DND-41 (cell line): ENCODE measurements around the gene MYO1C.

Source experiments
- EZH2 ChIP-seq: IDR thresholded peaks from 3 replicates; pipeline ENCODE4 v1.6.1; 2012; ENCODE audit warnings: borderline replicate concordance, low read depth, mild to moderate bottlenecking, moderate library complexity, low read length, inconsistent platforms; ENCODE audit not compliant: severe bottlenecking
- TF ChIP-seq, protein P1 (sequence below): IDR thresholded peaks from 2 replicates; pipeline ENCODE4 v1.5.1; 2012; ENCODE audit warnings: borderline replicate concordance, low read length, moderate library complexity, mild to moderate bottlenecking; ENCODE audit not compliant: poor library complexity, severe bottlenecking; ENCODE audit errors: extremely low read depth

DNA sequence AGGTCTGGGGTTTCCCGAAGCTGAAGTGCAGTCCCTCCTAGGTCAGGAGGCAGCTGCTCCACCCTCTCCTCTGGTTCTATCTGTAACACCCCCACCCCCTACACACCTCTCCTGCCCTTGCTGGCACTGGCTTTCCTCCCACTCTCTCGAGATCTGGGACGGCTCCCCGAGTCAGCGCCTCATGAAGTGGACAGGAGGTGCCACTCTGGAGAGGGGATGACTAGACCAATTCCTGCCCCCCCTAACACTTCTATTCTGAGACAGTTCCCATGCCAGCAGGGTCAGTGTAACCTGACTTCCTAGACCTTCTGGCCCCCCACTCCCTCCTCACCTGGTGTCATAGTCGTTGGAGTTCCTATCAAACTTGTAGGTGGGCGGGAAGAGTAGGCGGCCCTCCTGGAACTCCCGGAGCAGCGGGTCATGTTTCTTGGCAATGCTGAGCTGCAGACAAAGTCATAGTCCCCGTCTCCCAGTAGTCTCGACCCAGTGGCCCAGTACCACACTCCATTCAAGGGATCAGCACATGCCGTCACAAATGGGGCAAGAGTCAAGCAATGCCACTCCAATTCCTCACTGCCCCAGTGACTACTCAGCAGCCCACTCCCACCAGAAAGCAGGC is 14.3 kb upstream of the MYO1C start:
- TF ChIP-seq, protein P1, sequence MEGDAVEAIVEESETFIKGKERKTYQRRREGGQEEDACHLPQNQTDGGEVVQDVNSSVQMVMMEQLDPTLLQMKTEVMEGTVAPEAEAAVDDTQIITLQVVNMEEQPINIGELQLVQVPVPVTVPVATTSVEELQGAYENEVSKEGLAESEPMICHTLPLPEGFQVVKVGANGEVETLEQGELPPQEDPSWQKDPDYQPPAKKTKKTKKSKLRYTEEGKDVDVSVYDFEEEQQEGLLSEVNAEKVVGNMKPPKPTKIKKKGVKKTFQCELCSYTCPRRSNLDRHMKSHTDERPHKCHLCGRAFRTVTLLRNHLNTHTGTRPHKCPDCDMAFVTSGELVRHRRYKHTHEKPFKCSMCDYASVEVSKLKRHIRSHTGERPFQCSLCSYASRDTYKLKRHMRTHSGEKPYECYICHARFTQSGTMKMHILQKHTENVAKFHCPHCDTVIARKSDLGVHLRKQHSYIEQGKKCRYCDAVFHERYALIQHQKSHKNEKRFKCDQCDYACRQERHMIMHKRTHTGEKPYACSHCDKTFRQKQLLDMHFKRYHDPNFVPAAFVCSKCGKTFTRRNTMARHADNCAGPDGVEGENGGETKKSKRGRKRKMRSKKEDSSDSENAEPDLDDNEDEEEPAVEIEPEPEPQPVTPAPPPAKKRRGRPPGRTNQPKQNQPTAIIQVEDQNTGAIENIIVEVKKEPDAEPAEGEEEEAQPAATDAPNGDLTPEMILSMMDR, result no peak
- TF ChIP-seq EZH2, result no peak
